SK-MEL-5 (cell line): Measurements from ENCODE around the gene S100A7. TPM values are rescaled to one million over a fixed set of nuclear protein-coding genes. Genes with fewer than 3 reads are reported as not detected.
"Not testable (repeated sequence)": the region's sequence is repeated elsewhere in the genome, so short reads cannot be mapped to it uniquely, and the experiment has no call there.

Experiments
- DNase-seq: peaks from one replicate; pipeline ENCODE4 v3.0.0-alpha.2; 2016; ENCODE audit warnings: low read depth, low spot score
- in situ Hi-C: cut with HindIII; loops from 2 replicates; pipeline ENCODE4 v1.10.0; 2016; ENCODE audit warnings: low sequenced_read_pairs, high pct_unique_total_duplicates, low pct_unique_long_range_greater_than_20kb
- total RNA-seq: library from RNA; depleted of rRNA; stranded (reverse); fragments of >200 nt; shearing (Covaris generic); gene quantifications from 2 replicates; pipeline ENCODE4 v1.2.3, GENCODE V29; 2014

S100A7 gene
- total RNA-seq, 1 experiment from 2014 or later: not detected

- in situ Hi-C loops: no loop called here
- DNase-seq: no peak
Observed at GRCh38 chr1:153481124-153481523, 20.7 kb upstream of the S100A7 start.

- no peak for DNase-seq
- in situ Hi-C loops: no loop called here
Observed at GRCh38 chr1:153478692-153479618, 18.5 kb upstream of the S100A7 start.

- no peak for DNase-seq
- in situ Hi-C loops: no loop called here
Observed at GRCh38 chr1:153478047-153478691, 17.7 kb upstream of the S100A7 start.

GRCh38 chr1:153476491-153477093 is 16.1 kb upstream of the S100A7 start:
- no peak for DNase-seq
- in situ Hi-C loops: no loop called here

- in situ Hi-C loops: no loop called here
- DNase-seq: no peak
Observed at GRCh38 chr1:153475282-153475681, 14.8 kb upstream of the S100A7 start.

GRCh38 chr1:153474347-153474746 is 13.9 kb upstream of the S100A7 start:
- in situ Hi-C loops: no loop called here
- DNase-seq: peak; percentile 22

- DNase-seq: no peak
- in situ Hi-C loops: no loop called here
Observed at GRCh38 chr1:153470707-153471106, 10.3 kb upstream of the S100A7 start.

GRCh38 chr1:153466908-153467307 is 6.5 kb upstream of the S100A7 start:
- in situ Hi-C loops: loop anchor here (10.0 kb wide), 1 partner anchor 102 kb away; no protein-coding TSS in a partner anchor
- DNase-seq: no peak

GRCh38 chr1:153465811-153466636 is 5.6 kb upstream of the S100A7 start:
- DNase-seq: peak; percentile 67
- in situ Hi-C loops: loop anchor here (10.0 kb wide), 1 partner anchor 101 kb away; no protein-coding TSS in a partner anchor

GRCh38 chr1:153462741-153463140 is 2.3 kb upstream of the S100A7 start:
- in situ Hi-C loops: loop anchor here (10.0 kb wide), 1 partner anchor 98 kb away; no protein-coding TSS in a partner anchor
- not testable (repeated sequence) for DNase-seq

- in situ Hi-C loops: loop anchor here (10.0 kb wide), 1 partner anchor 95 kb away; no protein-coding TSS in a partner anchor
- DNase-seq: no peak
Observed at GRCh38 chr1:153459655-153460054, 796 bp downstream of the S100A7 start.

GRCh38 chr1:153456396-153456795 is 4.1 kb downstream of the S100A7 start:
- no peak for DNase-seq
- in situ Hi-C loops: no loop called here

GRCh38 chr1:153448851-153449250 is 11.6 kb downstream of the S100A7 start:
- DNase-seq, in situ Hi-C loops: not testable (repeated sequence)

- in situ Hi-C loops: no loop called here
- no peak for DNase-seq
Observed at GRCh38 chr1:153447498-153448170, 12.8 kb downstream of the S100A7 start.

GRCh38 chr1:153444078-153444477 is 16.4 kb downstream of the S100A7 start:
- in situ Hi-C loops: no loop called here
- no peak for DNase-seq

- in situ Hi-C loops: no loop called here
- DNase-seq: no peak
Observed at GRCh38 chr1:153443486-153443885, 17.0 kb downstream of the S100A7 start.

- in situ Hi-C loops: no loop called here
- no peak for DNase-seq
Observed at GRCh38 chr1:153441238-153441755, 19.2 kb downstream of the S100A7 start.
